SK-N-SH (cell line): Measurements from ENCODE around the gene PDE10A. TPM values are rescaled to one million over a fixed set of nuclear protein-coding genes. Genes with fewer than 3 reads are reported as not detected.

Experiments used
- CTCF ChIA-PET: fragments of 300-600, 350-600 bp; formaldehyde crosslinking; extraction: SDS; loops from one replicate; lab custom pipeline; 2021; lab: Yijun Ruan, JAX
- POLR2A ChIA-PET: fragments of 350-600 bp; sonication (Branson Sonifier 250); formaldehyde crosslinking; extraction: SDS; loops from one replicate; lab custom pipeline; 2020; ENCODE audit warnings: antibody characterized with exemption, inconsistent platforms; lab: Yijun Ruan, JAX
- DNase-seq: peaks from one replicate; pipeline ENCODE4 v3.0.0; 2012
- H2AFZ ChIP-seq: fragments of 200-600 bp; sonication (generic); 2 replicates; pipeline ENCODE4 v1.8.1; 2016; ENCODE audit warnings: antibody characterized with exemption, mild to moderate bottlenecking, low read depth
- H3F3A ChIP-seq: fragments of 200-600 bp; sonication (generic); replicated peaks from 2 replicates; pipeline ENCODE3; 2016; ENCODE audit warnings: antibody characterized with exemption, mild to moderate bottlenecking; ENCODE audit not compliant: insufficient read depth
- H3K27ac ChIP-seq, 2 experiments: fragments of 200-500 bp in 1 of 2; fragments of 200-600 bp in 1 of 2; sonication (Bioruptor generic) in 1 of 2; sonication (generic), shearing (Covaris generic) in 1 of 2; 2 replicates each; pipeline versions ENCODE4 v1.5.1 to v1.6.1; 2014 to 2016; ENCODE audit warnings: low read depth in 2 of 2, inconsistent platforms in 1 of 2, low read length in 1 of 2, mild to moderate bottlenecking in 1 of 2, mixed read lengths in 1 of 2
- H3K27me3 ChIP-seq: fragments of 200-600 bp; sonication (generic), shearing (Covaris generic); 2 replicates; pipeline ENCODE4 v1.6.1; 2016; ENCODE audit warnings: mixed run types; ENCODE audit not compliant: insufficient read depth
- H3K36me3 ChIP-seq, 2 experiments: fragments of 200-500 bp in 1 of 2; fragments of 200-600 bp in 1 of 2; sonication (Bioruptor generic) in 1 of 2; sonication (generic) in 1 of 2; replicated peaks in 1 of 2; 2 replicates each; pipeline versions ENCODE3 to v1.5.1; 2014 to 2016; ENCODE audit warnings: low read length in 1 of 2, mild to moderate bottlenecking in 1 of 2; ENCODE audit not compliant: insufficient read depth in 2 of 2, control insufficient read depth in 1 of 2
- H3K4me1 ChIP-seq, 2 experiments: fragments of 200-500 bp in 1 of 2; fragments of 200-600 bp in 1 of 2; sonication (Bioruptor generic) in 1 of 2; sonication (generic), shearing (Covaris generic) in 1 of 2; 2 replicates each; pipeline versions ENCODE4 v1.5.1 to v1.6.1; 2014 to 2016; ENCODE audit warnings: low read depth in 1 of 2, low read length in 1 of 2, mixed run types in 1 of 2; ENCODE audit not compliant: insufficient read depth in 2 of 2, control insufficient read depth in 1 of 2
- H3K4me2 ChIP-seq: fragments of 200-600 bp; sonication (generic), shearing (Covaris generic); 2 replicates; pipeline ENCODE4 v1.6.1; 2017; ENCODE audit warnings: mixed run types
- H3K4me3 ChIP-seq, 2 experiments: fragments of 200-500 bp in 1 of 2; fragments of 200-600 bp in 1 of 2; sonication (Bioruptor generic) in 1 of 2; sonication (generic), shearing (Covaris generic) in 1 of 2; 2 replicates each; pipeline versions ENCODE4 v1.5.1 to v1.8.1; 2014 to 2016; ENCODE audit warnings: low read depth in 2 of 2, inconsistent platforms in 1 of 2, low read length in 1 of 2, mild to moderate bottlenecking in 1 of 2, mixed read lengths in 1 of 2, moderate library complexity in 1 of 2
- H3K79me2 ChIP-seq: fragments of 200-600 bp; sonication (generic); 2 replicates; pipeline ENCODE4 v1.8.1; 2017; ENCODE audit warnings: mild to moderate bottlenecking; ENCODE audit not compliant: insufficient read depth
- H3K9ac ChIP-seq: fragments of 200-600 bp; sonication (generic); 2 replicates; pipeline ENCODE4 v1.6.1; 2017; ENCODE audit warnings: mixed run types
- H3K9me2 ChIP-seq: fragments of 200-600 bp; sonication (generic); 2 replicates; pipeline ENCODE4 v1.6.1; 2017; ENCODE audit warnings: mixed run types
- H3K9me3 ChIP-seq: fragments of 200-600 bp; sonication (generic); 2 replicates; pipeline ENCODE4 v1.6.1; 2017; ENCODE audit warnings: mixed run types, mild to moderate bottlenecking, moderate library complexity
- H4K20me1 ChIP-seq: fragments of 200-600 bp; sonication (generic); 2 replicates; pipeline ENCODE4 v1.6.1; 2017; ENCODE audit warnings: mild to moderate bottlenecking, mixed run types; ENCODE audit not compliant: insufficient read depth
- CHD2 ChIP-seq: fragments of 150-350 bp; IDR thresholded peaks from 2 replicates; pipeline ENCODE4 v1.6.1; 2018; ENCODE audit warnings: low read length; ENCODE audit not compliant: partially characterized antibody
- FOXM1 ChIP-seq: IDR thresholded peaks from 2 replicates; pipeline ENCODE4 v1.4.0; 2012; ENCODE audit warnings: low read depth, mild to moderate bottlenecking
- GATA2 ChIP-seq: sonication (generic); formaldehyde crosslinking; IDR thresholded peaks from 2 replicates; pipeline ENCODE4 v1.5.0; 2020; ENCODE audit warnings: mild to moderate bottlenecking, missing genetic modification reagents
- NFIC ChIP-seq: IDR thresholded peaks from 2 replicates; pipeline ENCODE4 v1.4.0; 2012; ENCODE audit warnings: borderline replicate concordance
- RAD21 ChIP-seq: IDR thresholded peaks from 2 replicates; pipeline ENCODE4 v1.6.1; 2012; ENCODE audit warnings: mild to moderate bottlenecking, low read length
- REST ChIP-seq: IDR thresholded peaks from 2 replicates; pipeline ENCODE4 v1.6.1; 2012; ENCODE audit warnings: mild to moderate bottlenecking, low read depth, low read length, moderate library complexity
- SIN3A ChIP-seq: IDR thresholded peaks from 2 replicates; pipeline ENCODE4 v1.6.1; 2012; ENCODE audit warnings: low read depth, mild to moderate bottlenecking, low read length, moderate library complexity, borderline replicate concordance
- SMC3 ChIP-seq: IDR thresholded peaks from 2 replicates; pipeline ENCODE4 v1.6.1; 2012; ENCODE audit warnings: low read depth, low read length, improper control_type of control experiment
- TAF1 ChIP-seq: IDR thresholded peaks from 2 replicates; pipeline ENCODE4 v1.6.1; 2012; ENCODE audit warnings: low read depth, mild to moderate bottlenecking, low read length, moderate library complexity, borderline replicate concordance
- TCF12 ChIP-seq: IDR thresholded peaks from 2 replicates; pipeline ENCODE4 v1.4.0; 2012
- TEAD4 ChIP-seq: IDR thresholded peaks from 2 replicates; pipeline ENCODE4 v1.4.0; 2012; ENCODE audit warnings: mild to moderate bottlenecking, borderline replicate concordance; ENCODE audit not compliant: insufficient read depth
- YY1 ChIP-seq: IDR thresholded peaks from 2 replicates; pipeline ENCODE4 v1.4.0; 2012; ENCODE audit warnings: low read depth, mild to moderate bottlenecking
- ZBTB33 ChIP-seq: IDR thresholded peaks from 2 replicates; pipeline ENCODE4 v1.4.0; 2012; ENCODE audit warnings: low read depth, borderline replicate concordance
- polyA plus RNA-seq, 3 experiments: library from polyadenylated mRNA; depleted of rRNA; stranded (reverse); fragments of >200 nt; gene quantifications; 2 replicates each; pipeline ENCODE4 v1.2.3, GENCODE V29; 2012
- TF ChIP-seq, protein P1 (sequence below): IDR thresholded peaks from 2 replicates; pipeline ENCODE4 v1.4.0; 2012; ENCODE audit warnings: low read depth
- TF ChIP-seq, protein P2 (sequence below): fragments of 200-600 bp; sonication (generic); IDR thresholded peaks from 2 replicates; pipeline ENCODE4 v1.6.1; 2017; ENCODE audit warnings: antibody characterized with exemption, mild to moderate bottlenecking, moderate library complexity

The PDE10A gene
- polyA plus RNA-seq, 1 of the 3 experiments (the other 2 are of a cell fraction) = 0.43 TPM

- Histone ChIP-seq H3K27me3 (no peaks in the 10 kb centered on the region), H3K79me2 (no peaks in the 10 kb centered on the region), H2AFZ (no peak overlapping the region), H3K36me3 (no peaks in the 10 kb centered on the region), H3F3A (no peaks in the 10 kb centered on the region), H3K9me2 (no peaks in the 10 kb centered on the region), H3K4me1 (no peaks in the 10 kb centered on the region; a peak in 1 of 4 replicates), H4K20me1 (no peaks in the 10 kb centered on the region), H3K4me3 (no peak overlapping the region), H3K4me2 (no peak overlapping the region), H3K9ac (no peak overlapping the region), H3K9me3 (no peaks in the 10 kb centered on the region), H3K27ac (no peak overlapping the region)
- TF ChIP-seq YY1 (no peak), RAD21 (no peak), TCF12 (no peak), SMC3 (no peak), CHD2 (no peak), REST (no peak), TEAD4 (no peak), NFIC (no peak), GATA2 (no peak), FOXM1 (no peak), TAF1 (no peak), SIN3A (no peak), ZBTB33 (no peak)
- TF ChIP-seq, protein P1, sequence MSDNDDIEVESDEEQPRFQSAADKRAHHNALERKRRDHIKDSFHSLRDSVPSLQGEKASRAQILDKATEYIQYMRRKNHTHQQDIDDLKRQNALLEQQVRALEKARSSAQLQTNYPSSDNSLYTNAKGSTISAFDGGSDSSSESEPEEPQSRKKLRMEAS = no peak
- TF ChIP-seq, protein P2, sequence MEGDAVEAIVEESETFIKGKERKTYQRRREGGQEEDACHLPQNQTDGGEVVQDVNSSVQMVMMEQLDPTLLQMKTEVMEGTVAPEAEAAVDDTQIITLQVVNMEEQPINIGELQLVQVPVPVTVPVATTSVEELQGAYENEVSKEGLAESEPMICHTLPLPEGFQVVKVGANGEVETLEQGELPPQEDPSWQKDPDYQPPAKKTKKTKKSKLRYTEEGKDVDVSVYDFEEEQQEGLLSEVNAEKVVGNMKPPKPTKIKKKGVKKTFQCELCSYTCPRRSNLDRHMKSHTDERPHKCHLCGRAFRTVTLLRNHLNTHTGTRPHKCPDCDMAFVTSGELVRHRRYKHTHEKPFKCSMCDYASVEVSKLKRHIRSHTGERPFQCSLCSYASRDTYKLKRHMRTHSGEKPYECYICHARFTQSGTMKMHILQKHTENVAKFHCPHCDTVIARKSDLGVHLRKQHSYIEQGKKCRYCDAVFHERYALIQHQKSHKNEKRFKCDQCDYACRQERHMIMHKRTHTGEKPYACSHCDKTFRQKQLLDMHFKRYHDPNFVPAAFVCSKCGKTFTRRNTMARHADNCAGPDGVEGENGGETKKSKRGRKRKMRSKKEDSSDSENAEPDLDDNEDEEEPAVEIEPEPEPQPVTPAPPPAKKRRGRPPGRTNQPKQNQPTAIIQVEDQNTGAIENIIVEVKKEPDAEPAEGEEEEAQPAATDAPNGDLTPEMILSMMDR = no peak
- no peak for DNase-seq
- ChIA-PET CTCF (no interaction called here), POLR2A (no interaction called here)
Observed at GRCh38 chr6:165487950-165488349, 175.1 kb downstream of the PDE10A start.
